ENCODE measurements around the gene FRMD4A.

The FRMD4A gene

GRCh38 chr10:14293526-14293925 is 37.2 kb downstream of the FRMD4A start:
- no peak for DNase-seq (ENCODE audit: low read depth)

GRCh38 chr10:14291296-14291695 is 39.4 kb downstream of the FRMD4A start:
- no peak for DNase-seq (ENCODE audit: low read depth)

- no peak for DNase-seq (ENCODE audit: low read depth)
Observed at GRCh38 chr10:14285941-14286560, 44.7 kb downstream of the FRMD4A start.

GRCh38 chr10:14282276-14282675 is 48.4 kb downstream of the FRMD4A start:
- no peak for DNase-seq (ENCODE audit: low read depth)

- no peak for DNase-seq (ENCODE audit: low read depth)
Observed at GRCh38 chr10:14278533-14278932, 52.2 kb downstream of the FRMD4A start.

GRCh38 chr10:14276210-14276609 is 54.5 kb downstream of the FRMD4A start:
- DNase-seq (ENCODE audit: low read depth), result no peak

GRCh38 chr10:14271621-14272020 is 59.1 kb downstream of the FRMD4A start:
- no peak for DNase-seq (ENCODE audit: low read depth)

GRCh38 chr10:14270370-14270769 is 60.4 kb downstream of the FRMD4A start:
- DNase-seq (ENCODE audit: low read depth), result no peak

- no peak for DNase-seq (ENCODE audit: low read depth)
Observed at GRCh38 chr10:14265709-14266108, 65.0 kb downstream of the FRMD4A start.

- no peak for DNase-seq (ENCODE audit: low read depth)
Observed at GRCh38 chr10:14262836-14263425, 67.8 kb downstream of the FRMD4A start.

- no peak for DNase-seq (ENCODE audit: low read depth)
Observed at GRCh38 chr10:14261336-14261735, 69.4 kb downstream of the FRMD4A start.

- peak; percentile 32 for DNase-seq (ENCODE audit: low read depth)
Observed at GRCh38 chr10:14259696-14260566, 70.8 kb downstream of the FRMD4A start.

- DNase-seq (ENCODE audit: low read depth), result no peak
Observed at GRCh38 chr10:14254368-14254767, 76.4 kb downstream of the FRMD4A start.

GRCh38 chr10:14253711-14254110 is 77.0 kb downstream of the FRMD4A start:
- DNase-seq (ENCODE audit: low read depth), result no peak

GRCh38 chr10:14253079-14253478 is 77.6 kb downstream of the FRMD4A start:
- DNase-seq (ENCODE audit: low read depth), result no peak

GRCh38 chr10:14250496-14251076 is 80.1 kb downstream of the FRMD4A start:
- DNase-seq (ENCODE audit: low read depth), result no peak

GRCh38 chr10:14247377-14248116 is 83.2 kb downstream of the FRMD4A start:
- DNase-seq (ENCODE audit: low read depth), result no peak

GRCh38 chr10:14244801-14245211 is 85.9 kb downstream of the FRMD4A start:
- DNase-seq (ENCODE audit: low read depth), result no peak

GRCh38 chr10:14244147-14244546 is 86.6 kb downstream of the FRMD4A start:
- no peak for DNase-seq (ENCODE audit: low read depth)

GRCh38 chr10:14243221-14243620 is 87.5 kb downstream of the FRMD4A start:
- no peak for DNase-seq (ENCODE audit: low read depth)

GRCh38 chr10:14241196-14241595 is 89.5 kb downstream of the FRMD4A start:
- no peak for DNase-seq (ENCODE audit: low read depth)
